Endometrium (tissue), 2 donors: Measurements from ENCODE around the gene SCAMP5.

Source experiments
- FAIRE-seq: peaks from 2 replicates; lab custom pipeline; 2012; peaks lifted over from hg19 to GRCh38; lab: Jason Lieb, UNC
- donor health status: control.
- donor health status: control.

Gene SCAMP5

DNA sequence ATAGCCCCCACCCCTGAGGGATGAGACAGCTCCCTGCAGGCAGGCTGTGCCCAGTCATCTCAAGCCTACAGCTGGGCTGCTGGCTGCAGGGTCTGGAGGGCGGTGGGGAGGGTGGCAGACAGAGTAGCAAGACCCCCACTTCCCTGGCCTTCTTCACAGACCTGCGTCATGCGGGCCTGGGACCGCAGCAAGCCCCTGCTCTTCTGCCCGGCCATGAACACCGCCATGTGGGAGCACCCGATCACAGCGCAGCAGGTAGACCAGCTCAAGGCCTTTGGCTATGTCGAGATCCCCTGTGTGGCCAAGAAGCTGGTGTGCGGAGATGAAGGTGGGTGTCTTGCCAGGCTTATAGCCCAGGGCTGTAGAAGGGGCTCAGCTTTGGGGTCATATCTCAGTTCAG is 53.0 kb downstream of the SCAMP5 start:
- FAIRE-seq = no peak

DNA sequence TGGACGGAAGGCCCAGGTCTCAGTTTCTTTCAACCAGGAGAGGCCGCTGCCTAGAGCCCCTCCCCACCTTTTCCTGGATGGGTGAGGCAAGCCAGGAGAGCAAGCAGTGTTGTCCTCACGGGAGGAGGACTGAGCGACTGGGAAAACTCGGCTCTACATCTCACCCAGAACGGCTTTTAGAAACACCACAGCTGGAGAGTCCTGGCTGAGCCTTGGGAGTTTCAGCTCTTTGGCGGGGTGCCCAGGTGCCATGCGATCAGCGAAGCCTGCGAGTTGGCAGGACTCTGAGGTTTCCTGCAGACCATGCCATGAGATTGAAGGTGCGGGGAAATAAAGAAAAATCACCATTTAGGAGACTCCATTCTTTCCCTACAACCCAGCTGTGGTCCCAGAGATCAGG is 54.0 kb downstream of the SCAMP5 start:
- FAIRE-seq = no peak

DNA sequence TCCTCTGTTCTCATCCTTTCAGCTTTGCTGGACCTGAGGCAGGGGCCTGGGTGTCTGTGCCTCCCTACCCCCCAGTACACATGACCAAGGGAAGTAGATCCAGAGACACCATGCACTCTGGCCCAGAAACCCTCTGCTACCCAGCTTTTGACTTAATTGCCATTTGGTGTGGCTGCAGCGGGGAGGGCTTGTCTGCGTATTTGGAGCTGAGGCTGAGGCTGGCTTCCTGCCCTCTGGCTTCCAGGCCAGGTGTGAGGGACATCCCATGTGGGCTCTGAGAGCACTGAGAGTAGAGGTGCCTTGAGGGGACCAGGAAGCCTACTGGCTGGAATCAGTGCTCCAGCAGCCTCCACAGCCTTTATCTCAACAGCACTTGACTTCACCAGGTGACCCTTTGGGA is 54.9 kb downstream of the SCAMP5 start:
- FAIRE-seq = no peak

DNA sequence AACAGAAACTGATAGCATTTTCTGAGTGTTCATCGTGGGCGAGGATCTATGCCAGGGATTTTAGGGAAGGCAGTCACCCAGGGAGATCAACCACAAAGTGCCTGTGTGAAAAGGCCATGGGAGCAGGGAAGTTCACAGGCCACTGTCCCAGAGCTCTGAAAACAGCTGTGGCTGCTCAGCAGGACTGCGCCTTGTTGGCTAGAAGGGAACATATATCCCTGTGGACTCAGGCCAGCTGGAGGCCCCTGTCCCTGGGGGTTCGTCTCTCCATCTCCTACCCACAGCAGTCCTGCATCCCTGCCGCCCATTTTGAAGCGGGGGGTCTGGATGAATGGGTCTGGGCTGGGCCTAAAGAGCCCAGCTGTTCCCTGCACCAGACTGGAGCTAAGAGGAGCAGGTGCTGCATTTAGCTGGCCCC is 55.8 kb downstream of the SCAMP5 start:
- no peak for FAIRE-seq

DNA sequence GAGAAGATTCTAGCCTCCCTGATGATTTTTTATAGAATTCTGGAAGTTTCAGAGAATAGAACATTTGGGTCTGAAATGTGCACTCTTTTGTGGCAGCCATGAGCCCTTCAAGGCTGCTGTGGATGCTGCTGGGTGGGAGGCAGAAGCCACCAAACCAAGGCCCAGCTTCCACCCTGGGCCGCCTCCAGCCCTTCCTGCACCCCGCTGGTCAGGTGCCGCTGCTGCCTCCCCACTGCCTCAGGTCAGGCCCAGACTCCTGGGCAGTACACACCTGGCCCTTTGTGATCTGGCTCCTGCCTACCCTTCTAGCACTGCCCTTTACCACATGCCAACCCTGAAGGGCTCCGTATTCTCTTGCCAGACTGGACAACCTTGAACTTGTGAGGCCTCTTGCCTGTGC is 56.3 kb downstream of the SCAMP5 start:
- no peak for FAIRE-seq

DNA sequence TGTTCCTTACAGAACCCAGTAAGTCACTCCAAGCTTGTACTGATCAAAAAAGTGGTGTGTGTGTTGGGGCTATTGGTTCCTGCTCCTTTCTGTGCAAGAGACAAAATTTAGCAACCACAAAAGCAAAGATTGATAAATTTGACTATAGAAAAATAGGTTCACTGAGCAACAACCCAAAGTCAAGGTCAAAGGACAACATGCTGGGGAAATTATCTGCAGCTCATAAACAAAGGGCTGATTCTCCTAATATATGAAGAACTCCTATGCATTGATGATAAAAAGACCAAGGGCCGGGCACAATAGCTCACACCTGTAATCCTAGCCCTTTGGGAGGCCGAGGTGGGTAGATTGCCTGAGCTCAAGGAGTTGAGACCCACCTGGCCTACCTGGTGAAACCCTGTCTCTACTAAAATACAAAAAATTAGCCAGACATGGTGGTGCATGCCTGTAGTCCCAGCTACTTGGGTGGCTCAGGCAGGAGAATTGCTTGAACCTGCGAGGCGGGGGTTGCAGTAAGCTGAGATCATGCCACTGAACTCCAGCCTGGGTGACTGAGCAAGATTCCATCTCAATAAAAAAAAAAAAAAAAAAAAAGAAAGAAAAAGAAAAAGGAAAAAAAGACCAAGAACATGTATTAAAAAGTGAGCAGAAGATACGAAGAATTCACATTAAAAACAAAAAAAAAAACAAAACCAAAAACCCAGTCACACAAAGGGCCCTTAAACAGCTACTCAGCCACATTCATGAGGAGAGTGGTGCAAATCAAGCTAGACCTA is 57.8 kb downstream of the SCAMP5 start:
- FAIRE-seq = no peak

DNA sequence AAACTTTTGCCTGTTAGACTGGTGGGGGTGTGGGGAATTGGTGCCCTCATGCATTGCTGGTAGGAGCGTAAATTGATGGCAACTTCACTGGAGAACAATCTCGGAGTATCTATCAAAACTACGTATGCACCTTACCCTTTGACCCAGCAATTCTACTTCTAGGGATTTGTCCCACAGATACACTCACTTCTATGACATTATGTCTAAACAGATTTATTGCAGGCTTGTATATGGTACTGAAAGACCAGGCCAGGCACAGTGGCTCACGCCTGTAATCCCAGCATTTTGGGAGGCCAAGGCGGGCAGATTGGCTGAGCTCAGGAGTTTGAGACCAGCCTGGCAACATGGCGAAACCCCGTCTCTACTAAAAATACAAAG is 58.4 kb downstream of the SCAMP5 start:
- no peak for FAIRE-seq

DNA sequence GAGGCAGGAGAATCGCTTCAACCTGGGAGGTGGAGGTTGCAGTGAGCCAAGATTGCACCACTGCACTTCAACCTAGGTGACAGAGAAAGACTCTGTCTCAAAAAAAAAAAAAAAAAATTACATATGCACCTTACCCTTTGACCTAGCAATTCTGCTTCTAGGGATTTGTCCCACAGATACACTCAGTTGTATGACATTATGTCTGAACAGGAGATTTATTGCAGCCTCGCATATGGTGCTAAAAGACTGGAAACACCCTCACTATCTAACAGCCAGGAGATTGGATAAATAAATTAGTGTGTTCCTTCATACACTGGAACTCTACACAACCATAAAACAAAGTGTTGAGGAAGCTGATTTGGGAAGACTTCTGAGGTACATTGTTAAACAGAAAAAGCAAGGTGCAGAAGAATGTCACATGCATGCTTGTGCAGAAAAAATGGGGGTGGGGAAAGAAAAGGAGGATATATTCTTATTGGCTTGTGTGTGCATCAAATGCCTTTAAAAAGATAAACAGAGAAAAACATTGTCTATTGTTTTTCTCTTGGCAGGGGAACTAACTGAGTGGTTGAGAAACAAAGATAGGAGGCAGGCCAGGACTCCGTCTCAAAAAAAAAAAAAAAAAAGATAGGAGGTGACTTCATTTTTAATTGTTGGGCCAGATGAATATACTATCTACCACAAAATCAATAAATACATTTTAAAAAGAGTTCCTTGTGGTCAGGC is 59.0 kb downstream of the SCAMP5 start:
- no peak for FAIRE-seq

DNA sequence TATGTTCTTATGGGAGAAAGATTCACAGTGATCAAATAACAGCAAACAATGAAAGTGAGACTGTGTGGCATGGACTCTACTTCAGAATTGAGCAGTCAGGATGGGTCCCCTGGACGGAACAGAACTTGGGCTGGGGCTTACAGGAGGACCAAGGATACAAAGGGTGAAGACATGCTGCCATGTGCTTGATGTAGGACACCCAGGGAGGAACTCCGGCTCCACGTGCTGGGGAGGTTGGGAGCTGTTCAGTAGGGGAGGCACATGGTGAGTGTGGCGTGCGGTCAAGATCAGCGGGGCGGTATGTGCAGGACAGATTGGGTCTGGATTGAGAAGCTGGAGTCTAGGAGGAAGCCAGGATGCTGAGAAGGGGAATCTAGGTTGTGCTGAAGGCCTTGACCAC is 60.7 kb downstream of the SCAMP5 start:
- FAIRE-seq = no peak

DNA sequence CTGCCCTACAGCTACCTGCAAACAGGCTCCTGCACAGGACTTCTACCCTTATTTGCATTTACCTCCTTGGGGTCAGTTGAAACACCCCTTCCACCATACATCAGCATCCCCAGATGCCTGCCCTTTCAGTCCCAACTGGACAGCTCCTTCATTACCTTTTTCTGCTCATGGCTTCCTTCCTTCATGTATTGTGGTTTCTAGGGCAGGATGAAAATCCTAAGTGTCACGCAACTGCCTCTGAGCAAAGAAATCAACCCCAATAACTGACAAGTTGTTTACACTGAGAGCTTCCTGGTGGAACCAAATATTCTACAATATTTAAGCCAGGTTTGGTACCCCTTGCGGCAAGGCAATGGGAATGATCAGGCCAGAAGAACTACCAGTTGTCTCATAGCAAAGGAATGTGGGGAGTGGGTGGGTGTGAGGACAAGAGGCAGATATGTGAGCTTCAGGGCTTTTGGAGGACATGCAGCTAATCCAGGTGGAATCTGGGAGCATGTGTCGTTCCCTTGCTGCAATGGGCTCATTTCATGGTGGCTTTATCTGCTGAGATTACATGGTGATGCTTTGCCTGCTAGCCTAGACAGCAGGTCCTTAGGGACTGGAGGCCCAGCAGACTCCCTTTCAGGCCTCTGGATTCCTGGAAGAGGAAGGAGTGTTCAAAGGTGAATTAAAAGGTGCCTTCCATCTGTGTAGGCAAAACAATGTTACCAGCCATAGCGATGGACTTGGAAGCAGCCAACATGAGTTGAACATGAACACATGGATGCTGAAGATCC is 63.0 kb downstream of the SCAMP5 start:
- FAIRE-seq = no peak

DNA sequence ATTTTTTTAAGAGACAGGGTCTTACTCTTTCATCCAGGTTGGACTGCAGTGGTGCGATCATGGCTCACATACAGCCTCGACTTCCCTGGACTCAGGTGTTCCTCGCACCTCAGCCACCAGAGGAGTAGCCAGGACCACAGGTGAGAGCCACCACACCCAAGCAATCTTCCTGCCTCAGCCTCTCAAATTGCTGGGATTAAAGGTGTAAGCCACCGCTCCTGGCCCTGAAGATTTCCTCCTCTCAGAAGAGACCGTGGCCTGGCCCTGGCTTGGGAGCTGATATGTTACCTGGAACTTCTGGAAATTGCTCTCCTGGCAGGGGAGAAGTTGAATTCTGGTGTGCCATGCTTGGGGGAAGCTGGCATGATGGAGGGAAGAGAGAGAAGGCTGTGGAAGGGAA is 64.2 kb downstream of the SCAMP5 start:
- FAIRE-seq = no peak

DNA sequence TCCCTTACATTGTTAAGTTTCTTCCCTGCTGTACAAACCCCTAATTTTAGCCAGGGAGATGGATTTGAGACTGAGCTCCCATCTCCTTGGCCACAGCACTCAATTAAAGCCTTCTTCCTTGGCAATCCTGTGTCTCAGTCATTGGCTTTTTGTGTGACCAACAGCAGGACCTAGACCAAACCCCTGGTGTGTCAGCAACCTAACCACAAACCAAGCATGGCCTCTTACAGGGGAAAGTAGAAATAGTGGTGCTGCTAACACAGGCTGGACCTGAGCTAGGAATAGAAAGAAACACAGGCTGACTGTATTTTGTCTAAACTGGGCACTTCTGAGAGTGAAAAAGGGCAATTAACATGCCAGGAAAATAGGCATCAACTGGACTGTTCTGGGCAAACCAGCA is 65.9 kb downstream of the SCAMP5 start:
- no peak for FAIRE-seq

DNA sequence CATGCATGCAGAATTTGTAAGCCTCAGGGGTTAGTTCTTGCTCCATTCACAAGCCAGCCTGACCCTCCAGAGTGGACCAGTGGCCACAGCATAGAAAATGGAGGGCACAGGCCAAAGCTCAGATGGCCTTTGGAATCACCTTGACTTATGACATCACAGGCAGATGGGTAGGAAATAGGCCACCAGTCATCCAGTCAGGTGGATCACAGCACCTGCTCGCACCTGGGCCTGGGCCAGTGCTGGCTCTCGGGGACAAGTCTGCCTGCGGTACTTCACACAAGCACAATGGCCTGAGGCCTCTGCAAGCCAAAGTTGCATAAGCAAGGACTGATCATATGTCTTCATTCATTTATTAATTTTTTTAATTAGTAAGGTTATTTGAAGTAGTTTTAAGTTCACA is 67.3 kb downstream of the SCAMP5 start:
- FAIRE-seq = no peak

DNA sequence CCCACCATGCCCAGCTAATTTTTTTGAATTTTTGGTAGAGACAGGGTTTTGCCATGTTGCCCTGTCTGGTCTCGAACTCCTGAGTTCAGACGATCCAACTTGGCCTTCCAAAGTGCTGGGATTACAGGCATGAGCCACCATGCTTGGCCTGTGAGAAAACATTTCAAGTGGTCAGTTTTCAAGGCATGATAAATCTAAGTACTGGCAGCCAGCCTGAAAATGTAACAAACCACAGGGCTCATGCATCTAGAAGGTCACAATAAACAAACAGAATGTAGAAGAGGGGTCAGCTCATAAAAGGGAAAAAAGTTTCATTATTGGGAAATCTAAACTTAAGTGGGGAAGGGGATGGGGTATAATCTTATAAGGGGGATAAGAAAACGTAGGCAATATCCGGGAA is 68.0 kb downstream of the SCAMP5 start:
- FAIRE-seq = no peak

DNA sequence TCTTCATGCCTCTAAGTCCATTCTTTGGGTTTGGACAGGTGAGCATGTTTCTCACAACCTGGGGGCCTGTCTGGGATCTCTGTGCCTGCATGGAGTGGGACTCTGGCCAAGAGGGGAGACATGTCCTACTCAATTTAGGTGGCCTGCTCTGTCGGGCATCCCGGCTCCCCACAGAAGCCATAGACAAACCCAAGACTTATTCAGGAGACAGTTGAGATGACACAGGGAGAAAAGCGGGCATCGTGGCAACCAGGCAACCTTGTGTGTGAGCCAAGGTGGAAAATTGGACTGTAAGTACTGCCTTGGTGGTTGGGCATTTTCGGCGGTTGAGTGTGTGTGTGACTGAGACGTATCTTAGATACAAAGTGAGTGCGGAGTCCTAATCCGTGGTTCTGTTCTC is 68.5 kb downstream of the SCAMP5 start:
- no peak for FAIRE-seq

DNA sequence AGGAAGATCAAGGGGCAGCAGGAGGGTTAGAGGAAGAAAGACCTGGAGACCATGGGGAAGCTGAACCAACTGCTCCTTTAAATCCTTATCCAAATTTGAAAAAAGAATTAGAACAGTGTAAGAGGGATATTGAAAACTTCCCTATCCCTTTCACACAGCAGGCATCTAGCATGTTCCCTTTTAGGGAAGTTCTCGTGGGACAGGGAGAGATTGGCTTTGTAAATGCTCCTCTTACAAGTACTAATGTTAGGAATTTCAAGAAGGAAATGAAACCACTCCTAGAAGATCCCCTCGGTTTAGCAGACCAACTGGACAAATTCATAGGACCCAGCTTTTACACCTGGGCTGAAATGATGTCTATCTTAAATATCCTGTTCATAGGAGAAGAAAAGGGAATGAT is 69.5 kb downstream of the SCAMP5 start:
- no peak for FAIRE-seq

DNA sequence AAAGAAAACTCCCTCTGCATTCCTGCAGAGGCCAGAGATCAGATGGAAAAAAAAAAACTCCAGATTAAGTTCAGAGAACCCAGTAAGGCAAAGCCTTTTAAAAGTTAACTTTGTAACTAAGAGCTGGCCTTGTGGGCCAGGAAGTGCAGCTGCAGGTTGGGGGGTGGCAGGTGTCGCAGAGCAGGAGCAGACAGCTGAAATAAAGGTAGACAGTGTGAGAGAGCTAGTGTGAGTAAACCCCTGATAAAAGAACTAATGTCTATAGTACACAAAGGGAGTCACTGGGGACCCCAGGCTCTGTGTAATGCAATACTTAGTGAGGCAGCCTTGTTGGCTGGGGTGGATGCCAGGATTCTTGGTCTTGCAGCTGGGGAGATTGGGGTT is 70.1 kb downstream of the SCAMP5 start:
- FAIRE-seq = no peak

DNA sequence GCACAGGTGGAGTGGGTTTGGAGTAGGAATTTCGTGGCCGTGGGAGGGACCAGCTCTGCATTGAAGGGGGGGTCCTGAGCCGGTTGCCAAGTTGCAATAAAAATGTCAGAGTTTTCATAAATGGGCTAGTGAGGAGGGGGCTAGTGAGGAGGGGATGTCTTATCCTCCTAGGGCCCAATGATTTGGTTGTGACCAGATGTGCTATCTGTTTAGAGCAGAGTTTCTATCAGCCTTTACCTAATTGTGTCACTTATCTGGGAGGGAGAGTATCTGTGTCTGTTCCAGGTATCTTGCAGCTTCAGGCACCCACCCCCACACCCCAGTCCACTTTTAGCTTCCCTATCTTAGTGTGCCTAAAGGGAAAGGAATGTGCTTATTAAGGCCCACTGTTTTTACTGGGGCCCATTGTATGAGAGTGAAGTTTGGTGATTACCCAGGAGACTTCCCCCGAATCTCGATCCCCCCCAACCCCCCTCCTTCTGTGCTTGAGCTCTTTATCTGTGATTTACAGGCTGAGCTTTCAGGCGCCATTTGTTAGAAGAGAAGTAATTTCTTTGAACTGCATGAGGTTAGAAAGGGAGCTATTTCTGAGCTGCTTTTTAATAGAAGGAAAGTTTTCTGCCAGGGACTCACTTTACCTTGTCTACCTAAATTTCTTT is 70.6 kb downstream of the SCAMP5 start:
- FAIRE-seq = no peak

DNA sequence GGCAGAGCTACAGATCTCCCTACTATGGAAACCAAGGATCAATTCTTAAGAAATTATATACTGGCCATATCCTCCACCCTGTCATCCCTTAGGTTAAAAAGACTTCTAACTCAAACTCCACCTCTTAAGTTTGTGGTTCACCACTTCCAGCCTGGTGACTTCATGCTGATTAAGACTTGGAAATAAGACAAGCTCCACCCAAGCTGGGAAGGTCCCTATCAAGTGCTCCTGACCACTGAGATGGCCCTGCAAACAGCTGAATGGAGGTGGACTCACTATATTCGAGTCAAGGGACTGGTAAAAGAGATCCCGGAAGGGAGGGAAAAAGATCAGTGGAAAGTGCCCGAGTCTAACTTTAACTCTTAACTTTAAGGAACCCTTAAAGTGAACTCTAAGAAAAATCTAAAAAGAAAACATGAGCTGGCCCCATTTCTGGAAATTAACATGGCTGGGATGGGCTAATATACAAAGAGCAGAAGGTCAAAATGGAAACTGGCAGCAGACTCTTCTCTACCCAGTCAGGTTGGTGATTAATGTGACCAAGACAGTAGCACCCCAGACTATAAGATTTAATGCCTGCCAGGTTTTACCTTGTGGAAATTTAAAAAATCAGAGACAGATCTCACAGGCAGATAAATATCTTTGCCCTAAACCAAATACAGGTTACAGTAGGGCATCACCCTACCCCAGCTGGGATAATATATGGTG is 71.9 kb downstream of the SCAMP5 start:
- FAIRE-seq = no peak

DNA sequence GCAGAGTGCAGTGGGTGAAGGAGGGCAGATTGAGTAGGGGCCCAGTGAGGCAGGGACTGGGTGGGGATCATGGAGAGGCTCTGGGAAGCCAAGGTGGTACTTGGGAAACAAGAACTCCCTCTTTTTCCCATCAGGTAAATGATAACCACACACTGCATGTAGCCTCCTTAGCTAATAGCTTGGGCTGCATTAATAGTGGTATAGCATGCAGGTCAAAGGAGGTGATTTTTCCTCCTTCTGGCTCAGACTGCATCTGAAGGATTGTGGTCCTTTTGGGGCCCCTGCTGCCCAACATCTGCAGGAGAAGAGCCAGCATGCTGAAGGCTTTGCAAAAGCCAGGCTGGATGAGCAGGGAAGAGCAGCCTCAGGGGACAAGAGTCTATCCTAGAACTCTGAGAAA is 73.4 kb downstream of the SCAMP5 start:
- FAIRE-seq = no peak

DNA sequence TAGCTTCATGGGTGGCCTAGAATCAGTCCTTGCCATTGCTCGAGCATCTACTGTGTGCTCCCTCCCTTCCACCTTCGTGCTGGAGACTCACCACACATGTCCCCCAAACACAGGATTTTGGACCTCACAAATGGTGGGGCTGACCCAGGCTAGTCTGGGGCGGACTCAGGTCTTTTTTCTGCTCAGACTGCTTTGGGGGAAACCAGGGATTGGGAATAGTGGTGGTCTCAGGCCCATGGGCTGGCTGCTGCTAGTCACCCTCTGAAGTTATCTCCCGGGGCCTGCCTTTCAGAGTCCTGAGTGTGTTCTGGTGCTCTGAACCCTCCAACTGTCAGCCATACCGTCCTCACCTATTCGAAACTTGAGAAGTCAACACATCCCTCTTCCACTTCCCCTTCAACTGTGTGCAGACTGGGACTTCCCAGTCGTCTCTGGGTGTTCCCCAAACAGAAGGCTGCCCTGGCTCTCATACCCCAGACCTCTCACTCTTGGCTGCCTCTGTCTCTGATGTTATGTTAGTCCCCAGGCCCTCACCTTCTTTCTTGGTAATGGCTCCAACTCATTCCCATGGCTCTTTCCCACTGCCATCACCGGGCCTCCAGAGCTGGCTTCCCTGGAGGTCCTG is 74.0 kb downstream of the SCAMP5 start:
- no peak for FAIRE-seq

DNA sequence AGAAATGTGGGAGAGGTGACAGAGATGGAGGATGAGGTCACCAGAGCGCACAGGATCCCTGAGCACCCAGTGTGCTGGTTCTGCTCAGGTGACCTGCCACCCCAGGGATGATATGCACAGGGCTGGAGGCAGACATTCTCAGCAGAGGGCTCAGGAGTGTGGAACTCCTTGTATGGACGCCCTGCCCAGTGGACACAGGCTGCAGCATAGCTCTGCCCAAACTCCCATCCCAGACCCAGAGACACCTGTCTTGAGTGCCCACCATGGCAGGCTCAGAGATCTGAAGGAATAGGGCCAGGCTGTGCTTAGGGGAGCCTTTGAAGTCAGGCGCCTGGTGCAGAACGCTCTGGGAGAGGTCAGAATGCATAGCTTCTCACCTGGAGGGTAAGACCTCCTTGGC is 75.3 kb downstream of the SCAMP5 start:
- FAIRE-seq = no peak
